ENCODE results near the gene GAD2.
A peak's percentile ranks its signal among the peaks of the same experiment; 100 is the strongest.
"Not testable (repeated sequence)": the region's sequence is repeated elsewhere in the genome, so short reads cannot be mapped to it uniquely, and the experiment has no call there.

GAD2 gene

DNA sequence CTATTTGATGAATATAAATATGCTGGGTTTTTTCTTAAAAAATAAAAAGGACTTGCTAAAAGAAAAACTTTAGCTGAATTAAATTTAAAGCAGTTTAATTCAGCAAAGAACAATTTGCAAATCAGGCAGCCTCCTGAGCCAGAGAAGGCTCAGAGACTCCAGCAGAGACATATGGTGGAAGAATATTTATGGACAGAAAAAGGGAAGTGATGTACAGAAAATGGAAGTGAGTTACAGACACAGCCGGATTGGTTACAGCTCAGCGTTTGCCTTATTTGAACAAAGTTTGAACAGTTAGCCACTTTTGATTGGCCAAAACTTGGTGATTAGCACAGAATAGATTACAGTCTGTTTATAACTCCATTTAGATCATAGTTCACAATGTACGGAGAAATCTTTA, 110.3 kb downstream of the GAD2 start:
- no peak for DNase-seq

DNA sequence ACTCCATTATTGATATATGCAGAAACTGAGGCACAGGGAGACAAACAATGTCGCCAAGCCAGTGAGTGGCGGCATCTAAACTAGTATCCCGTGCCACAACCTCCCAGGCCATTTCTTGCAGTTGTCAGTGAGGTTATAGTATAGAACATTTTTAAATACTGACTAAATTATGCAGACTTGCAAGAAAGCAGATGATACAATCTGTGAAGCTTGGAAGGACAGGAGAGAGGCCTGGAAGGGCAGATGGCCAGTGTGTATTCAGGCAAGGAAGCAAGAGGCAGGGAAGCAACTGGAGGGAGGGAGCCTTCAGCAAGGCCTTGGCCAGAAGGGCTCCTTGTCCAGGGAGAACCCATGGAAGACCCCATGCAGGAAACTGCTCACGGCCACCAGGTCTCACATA, 111.2 kb downstream of the GAD2 start:
- DNase-seq = no peak

DNA sequence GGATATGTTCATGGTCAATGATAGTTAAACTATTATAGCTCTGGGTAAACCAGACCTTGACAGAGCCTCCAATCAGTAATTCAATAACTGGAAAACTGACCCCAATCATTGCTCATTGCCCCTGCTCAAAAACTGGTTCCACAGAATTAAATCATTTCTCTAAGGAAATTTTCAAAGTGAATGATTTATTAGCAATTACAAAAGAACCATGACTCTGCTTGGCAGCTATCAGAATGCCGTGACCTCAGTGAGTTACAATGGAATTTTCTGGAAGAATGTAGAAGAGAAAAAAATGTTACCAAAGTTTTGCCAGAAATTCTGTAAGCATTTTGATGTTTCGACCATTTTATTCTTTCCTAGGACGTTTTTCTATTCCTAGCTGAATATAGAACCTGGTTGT, 114.8 kb downstream of the GAD2 start:
- DNase-seq = no peak

DNA sequence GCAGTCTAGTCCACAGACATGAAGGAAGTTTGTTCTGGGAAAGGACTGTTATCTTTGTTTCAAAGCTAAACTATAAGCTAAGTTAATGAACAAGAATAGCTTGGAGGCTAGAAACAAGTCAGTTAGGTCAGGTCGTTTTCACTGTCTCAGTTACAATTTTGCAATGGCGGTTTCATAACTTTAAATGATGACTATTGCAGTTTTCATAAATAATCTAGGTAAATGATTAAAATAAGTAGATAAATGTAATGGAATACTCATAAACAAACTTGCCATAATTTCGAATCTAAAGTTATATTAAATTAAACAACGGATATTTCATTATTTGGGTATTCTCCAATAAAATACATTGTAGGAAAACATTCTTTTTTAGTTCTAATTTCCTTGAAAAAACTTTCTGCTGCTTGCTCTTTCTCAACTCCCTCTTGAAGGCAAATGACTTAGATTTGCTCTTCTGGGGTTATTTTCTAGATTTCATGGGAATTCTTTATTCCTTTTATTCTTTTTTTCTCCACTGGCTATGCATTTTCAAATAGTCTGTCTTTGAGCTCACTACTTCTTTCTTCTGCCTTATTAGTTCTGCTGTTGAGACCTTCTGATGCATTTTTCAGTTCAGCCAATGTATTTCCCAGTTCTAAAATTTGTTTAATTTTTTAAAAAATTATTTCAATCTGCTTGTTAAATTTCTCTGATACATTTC, 117.8 kb downstream of the GAD2 start:
- no peak for DNase-seq

DNA sequence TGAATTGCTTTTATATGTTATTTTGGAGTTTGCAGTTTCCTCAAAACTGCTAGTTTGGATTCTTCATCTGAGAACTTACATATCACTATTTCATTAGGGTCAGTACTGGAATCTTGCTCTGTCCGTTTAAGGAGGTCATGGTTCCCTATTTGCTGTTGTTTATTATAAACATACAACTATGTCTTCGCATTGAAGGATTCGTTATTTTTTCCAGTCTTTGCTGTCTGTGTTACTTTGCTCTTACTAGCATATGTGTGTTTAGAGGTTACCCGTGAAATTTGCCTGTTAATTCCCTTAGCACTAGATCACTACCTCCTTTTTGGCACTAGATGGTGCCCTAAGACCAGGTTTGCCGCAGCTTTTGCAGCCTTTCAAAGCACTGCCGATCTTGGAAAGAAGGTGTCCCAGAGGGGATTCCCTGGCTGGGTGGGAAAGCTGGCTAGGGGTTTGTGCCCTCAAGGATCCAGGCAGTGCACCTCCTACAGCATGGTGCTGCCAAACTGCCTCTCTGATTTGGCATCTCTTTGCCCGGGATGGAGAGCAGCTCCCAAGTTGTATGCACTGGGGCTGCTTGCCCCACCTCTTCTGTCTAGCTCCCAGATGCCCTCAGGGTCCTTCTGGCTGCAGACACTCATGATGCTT, 118.5 kb downstream of the GAD2 start:
- peak; percentile 6 to 34 (median 23) for DNase-seq

DNA sequence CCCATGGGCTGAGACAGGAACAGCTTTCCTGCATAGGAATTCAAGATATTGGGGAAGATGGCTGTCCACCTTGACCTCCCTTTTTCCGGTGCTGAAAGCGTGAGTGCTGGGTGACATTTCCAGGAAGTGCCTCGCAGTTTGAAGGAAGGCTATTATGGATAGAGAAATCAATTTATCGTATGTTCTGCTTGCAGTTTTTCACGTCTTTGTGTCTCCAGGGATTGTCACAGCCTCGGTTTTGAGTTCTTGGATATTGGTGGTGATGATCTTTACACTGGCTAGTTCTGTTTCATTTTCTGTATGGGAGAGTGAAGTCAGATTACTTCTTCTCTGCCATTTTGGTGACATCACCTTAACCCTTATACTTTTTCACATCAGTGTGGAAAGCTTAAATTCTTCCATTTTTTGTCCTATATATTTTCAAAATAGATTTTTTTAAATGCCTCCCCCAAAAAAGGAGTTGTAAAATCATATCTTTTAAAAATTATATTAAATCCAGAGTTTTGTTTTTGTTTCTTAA, 119.1 kb downstream of the GAD2 start:
- no peak for DNase-seq

DNA sequence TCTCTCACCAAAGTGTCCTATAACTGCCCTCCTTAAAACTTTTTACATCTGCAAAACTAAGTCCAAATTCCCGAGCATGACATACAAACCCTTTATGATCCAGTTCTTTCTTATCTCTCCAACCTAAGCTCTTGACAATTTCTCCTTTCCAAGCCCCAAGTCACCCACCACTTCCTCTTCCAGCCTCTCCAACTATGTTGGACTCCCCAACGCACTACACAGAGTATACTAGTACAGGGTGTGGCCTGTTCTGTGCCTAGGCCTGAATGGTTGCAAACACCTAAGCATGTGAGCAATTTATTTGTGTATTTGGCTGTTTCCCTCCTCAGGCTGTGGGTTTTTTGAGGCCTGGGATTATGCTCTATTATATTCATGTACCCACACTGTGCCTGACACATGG, 120.4 kb downstream of the GAD2 start:
- DNase-seq = no peak

DNA sequence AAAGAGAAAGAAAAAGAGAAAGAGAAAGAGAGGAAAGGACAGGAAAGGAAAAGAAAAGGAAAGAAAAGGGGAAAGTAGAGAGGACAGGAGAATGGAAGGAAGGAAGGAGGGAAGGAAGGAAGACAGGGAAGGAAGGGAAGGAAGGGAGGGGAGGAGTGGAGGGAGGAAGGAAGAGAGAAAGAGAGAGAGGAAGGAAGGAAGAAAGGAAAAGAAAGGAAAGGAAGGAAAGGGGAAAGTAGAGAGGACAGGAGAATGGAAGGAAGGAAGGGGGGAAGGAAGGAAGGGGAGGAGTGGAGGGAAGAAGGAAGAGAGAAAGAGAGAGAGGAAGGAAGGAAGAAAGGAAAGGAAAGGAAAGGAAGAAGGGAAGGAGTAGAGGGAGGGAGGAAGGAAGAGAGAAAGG, 125.1 kb downstream of the GAD2 start:
- DNase-seq = no peak

DNA sequence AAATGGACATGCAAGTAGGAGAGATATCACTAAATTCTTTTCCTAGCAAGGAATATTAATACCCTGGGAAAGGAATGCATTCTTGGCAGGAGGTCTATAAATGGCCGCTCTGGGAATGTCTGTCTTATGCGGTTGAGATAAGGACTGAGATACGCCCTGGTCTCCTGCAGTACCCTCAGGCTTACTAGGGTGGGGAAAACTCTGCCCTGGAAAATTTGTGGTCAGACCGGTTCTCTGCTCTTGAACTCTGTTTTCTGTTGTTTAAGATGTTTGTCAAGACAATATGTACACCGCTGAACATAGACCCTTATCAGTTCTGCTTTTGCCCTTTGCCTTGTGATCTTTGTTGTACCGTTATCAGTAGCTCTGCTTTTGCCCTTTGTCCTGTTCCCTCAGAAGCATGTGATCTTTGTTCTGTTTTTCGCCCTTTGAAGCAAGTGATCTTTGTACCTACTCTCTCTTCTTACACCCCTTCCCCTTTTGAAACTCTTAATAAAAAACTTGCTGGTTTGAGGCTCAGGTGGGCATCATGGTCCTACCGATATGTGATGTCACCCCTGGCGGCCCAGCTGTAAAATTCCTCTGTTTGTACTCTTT, 132.3 kb downstream of the GAD2 start:
- DNase-seq = not testable (repeated sequence)
